CD1c-positive myeloid dendritic cell (primary cell): ENCODE results near the gene TAF9.
A peak's percentile ranks its signal among the peaks of the same experiment; 100 is the strongest.
"Not testable (repeated sequence)": the region's sequence is repeated elsewhere in the genome, so short reads cannot be mapped to it uniquely, and the experiment has no call there.

ENCODE experiments used
- DNase-seq: peaks from one replicate; pipeline ENCODE4 v3.0.0-alpha.2; 2016; ENCODE audit errors: extremely low spot score

TAF9 gene

GRCh38 chr5:69335341-69335935 is 33.9 kb downstream of the TAF9 start:
- DNase-seq, result peak; percentile 7

GRCh38 chr5:69334793-69335268 is 34.5 kb downstream of the TAF9 start:
- DNase-seq, result peak; percentile 76

DNA sequence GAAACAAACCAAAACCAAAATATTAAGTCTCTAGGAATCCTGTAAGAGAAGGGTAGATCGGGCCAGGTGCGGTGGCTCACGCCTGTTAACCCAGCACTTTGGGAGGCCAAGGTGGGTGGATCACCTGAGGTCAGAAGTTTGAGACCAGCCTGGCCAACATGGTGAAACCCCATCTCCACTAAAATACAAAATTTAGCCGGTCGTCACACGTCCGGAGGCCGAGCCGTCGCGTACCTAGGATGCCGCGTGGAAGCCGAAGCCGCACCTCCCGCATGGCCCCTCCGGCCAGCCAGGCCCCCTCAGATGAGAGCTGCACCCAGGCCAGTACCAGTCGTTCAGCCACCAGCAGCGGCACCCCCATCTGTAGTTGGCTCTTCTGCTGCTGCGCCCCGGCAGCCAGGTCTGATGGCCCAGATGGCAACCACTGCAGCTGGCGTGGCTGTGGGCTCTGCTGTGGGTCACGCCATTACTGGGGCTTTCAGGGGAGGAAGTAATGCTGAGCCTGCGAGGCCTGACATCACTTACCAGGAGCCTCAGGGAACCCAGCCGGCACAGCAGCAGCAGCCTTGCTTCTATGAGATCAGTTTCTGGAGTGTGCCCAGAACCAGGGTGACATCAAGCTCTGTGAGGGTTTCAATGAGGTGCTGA is 35.5 kb downstream of the TAF9 start:
- DNase-seq, result not testable (repeated sequence)

DNA sequence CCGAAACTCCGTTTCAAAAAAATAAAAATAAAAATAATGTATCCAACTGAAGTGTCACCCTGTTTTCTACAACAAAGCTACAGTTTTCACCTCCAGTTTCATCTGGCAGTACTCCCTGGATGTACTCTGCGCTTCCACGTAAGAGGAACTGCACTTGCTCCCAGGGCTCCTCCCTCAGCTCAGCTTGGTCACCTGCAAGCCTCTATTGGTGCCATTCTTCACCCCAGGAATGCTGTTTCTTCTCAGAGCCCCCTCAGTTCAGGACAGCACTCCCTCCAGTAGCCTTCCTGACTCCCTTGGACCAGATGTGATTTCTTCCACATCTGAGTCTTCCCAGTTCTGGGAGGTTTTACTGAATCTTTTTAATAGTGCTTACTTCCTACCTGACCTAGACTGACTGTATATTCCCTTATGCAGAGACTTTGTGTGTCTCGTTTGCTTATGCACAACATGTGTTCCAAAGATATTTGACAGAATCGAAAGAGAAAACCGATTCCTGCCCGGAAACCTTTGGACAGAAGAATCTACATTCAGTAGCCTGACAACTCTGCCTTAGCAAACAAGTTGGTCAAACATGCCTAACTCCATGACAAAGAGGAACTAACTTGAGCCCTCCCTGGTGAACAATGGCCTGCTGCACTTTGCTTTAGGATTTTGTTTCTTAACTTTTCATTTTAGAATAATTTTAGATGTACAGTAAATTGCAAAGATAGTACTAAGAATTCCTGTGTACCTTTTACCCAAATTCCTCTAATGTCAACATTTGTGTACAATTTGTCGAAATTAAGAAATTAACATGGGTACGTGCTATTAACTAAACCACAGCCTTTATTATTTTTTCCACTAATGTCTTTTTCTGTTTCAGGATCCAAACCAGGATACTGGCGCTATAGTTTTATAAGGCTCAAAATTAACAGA is 37.5 kb downstream of the TAF9 start:
- DNase-seq, result peak; percentile 23

GRCh38 chr5:69329905-69330489 is 39.3 kb downstream of the TAF9 start:
- DNase-seq, result no peak

DNA sequence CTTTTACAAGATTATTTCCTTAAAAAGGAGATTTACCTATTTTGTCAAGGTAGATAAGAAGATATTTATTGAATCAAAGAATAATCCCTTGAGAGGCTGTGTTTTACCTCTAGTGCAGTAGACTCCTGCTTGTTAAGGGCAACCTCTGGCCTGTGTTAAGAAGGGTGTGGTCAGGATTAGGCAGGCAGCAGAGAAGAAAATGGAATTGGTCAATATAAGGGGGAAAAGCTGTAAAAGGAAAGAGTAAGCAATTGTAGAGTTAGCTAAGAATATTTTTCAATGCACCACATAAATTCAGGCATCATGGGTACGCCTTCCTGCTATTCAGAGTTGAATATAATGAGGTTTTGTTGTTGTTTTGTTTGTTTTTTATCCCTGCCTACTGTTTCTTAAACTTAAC is 43.0 kb downstream of the TAF9 start:
- no peak for DNase-seq

- DNase-seq, result peak; percentile 29
These were observed 51.9 kb downstream of the TAF9 start for GRCh38 chr5:69317391-69317790.

DNA sequence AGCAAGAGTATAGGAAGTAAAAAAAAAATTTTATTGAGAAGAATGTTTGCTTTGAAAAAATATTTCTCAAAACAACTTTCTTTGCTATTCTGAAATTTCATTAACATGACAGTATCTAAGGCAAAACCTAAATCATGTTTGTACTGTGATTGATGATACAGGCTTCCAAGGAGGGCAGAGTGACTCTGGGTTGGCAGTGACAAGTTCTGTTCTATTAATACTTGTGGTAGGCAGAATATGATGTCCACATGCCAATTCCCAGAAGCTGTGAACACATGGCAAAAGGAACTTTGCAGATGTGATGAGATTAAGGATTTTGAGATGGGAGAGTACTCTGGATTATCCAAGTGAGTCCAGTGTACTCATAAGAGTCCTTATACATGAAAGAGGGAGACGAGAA is 53.3 kb downstream of the TAF9 start:
- no peak for DNase-seq
